DND-41 (cell line): Measurements from ENCODE around the gene NBEAL2.
A peak's percentile ranks its signal among the peaks of the same experiment; 100 is the strongest.

Source experiments
- ATAC-seq: fragments of 200-7000 bp; cut with Tn5 transposase; 3 replicates; pipeline ENCODE4 v1.9.1; 2021; ENCODE audit warnings: low read depth; ENCODE audit not compliant: insufficient read depth
- DNase-seq: peaks from one replicate; pipeline ENCODE4 v3.0.0-alpha.2; 2020
- H2AFZ ChIP-seq: 2 replicates; pipeline ENCODE4 v1.6.0; 2012; ENCODE audit warnings: low read depth, low read length
- H3K27ac ChIP-seq: 2 replicates; pipeline ENCODE4 v1.5.1; 2012; ENCODE audit warnings: low read length, inconsistent platforms
- H3K27me3 ChIP-seq: fragments of 200-600 bp; sonication (generic); 2 replicates; pipeline ENCODE4 v1.6.0; 2012; ENCODE audit warnings: low read length, mild to moderate bottlenecking, inconsistent platforms; ENCODE audit not compliant: insufficient read depth, poor library complexity
- H3K36me3 ChIP-seq: 2 replicates; pipeline ENCODE4 v1.5.1; 2012; ENCODE audit warnings: low read length, inconsistent platforms; ENCODE audit not compliant: insufficient read depth
- H3K4me1 ChIP-seq: 2 replicates; pipeline ENCODE4 v1.5.1; 2012; ENCODE audit warnings: mild to moderate bottlenecking, low read length; ENCODE audit not compliant: insufficient read depth
- H3K4me2 ChIP-seq: 2 replicates; pipeline ENCODE4 v1.6.0; 2012; ENCODE audit warnings: mild to moderate bottlenecking, moderate library complexity, low read length, inconsistent platforms; ENCODE audit not compliant: insufficient read depth
- H3K4me3 ChIP-seq, 2 experiments: fragments of 200-600 bp in 1 of 2; shearing (Covaris generic) in 1 of 2; 2 replicates each; pipeline ENCODE4 v1.5.1; 2012 to 2016; ENCODE audit warnings: inconsistent platforms in 2 of 2, low read length in 2 of 2, mild to moderate bottlenecking in 2 of 2, low read depth in 1 of 2, moderate library complexity in 1 of 2
- H3K79me2 ChIP-seq: 2 replicates; pipeline ENCODE4 v1.6.0; 2012; ENCODE audit warnings: low read length, inconsistent platforms; ENCODE audit not compliant: insufficient read depth
- H3K9ac ChIP-seq: 2 replicates; pipeline ENCODE4 v1.6.0; 2012; ENCODE audit warnings: low read depth, mild to moderate bottlenecking, inconsistent platforms, low read length, moderate library complexity
- H3K9me3 ChIP-seq: 2 replicates; pipeline ENCODE4 v1.5.1; 2012; ENCODE audit warnings: low read length, moderate library complexity, mild to moderate bottlenecking, inconsistent platforms; ENCODE audit not compliant: insufficient read depth, severe bottlenecking
- H4K20me1 ChIP-seq: 2 replicates; pipeline ENCODE4 v1.6.0; 2012; ENCODE audit warnings: low read length; ENCODE audit not compliant: insufficient read depth
- EZH2 ChIP-seq: IDR thresholded peaks from 3 replicates; pipeline ENCODE4 v1.6.1; 2012; ENCODE audit warnings: borderline replicate concordance, low read depth, mild to moderate bottlenecking, moderate library complexity, low read length, inconsistent platforms; ENCODE audit not compliant: severe bottlenecking
- TF ChIP-seq, protein P1 (sequence below): IDR thresholded peaks from 2 replicates; pipeline ENCODE4 v1.5.1; 2012; ENCODE audit warnings: borderline replicate concordance, low read length, moderate library complexity, mild to moderate bottlenecking; ENCODE audit not compliant: poor library complexity, severe bottlenecking; ENCODE audit errors: extremely low read depth

NBEAL2 gene

DNA sequence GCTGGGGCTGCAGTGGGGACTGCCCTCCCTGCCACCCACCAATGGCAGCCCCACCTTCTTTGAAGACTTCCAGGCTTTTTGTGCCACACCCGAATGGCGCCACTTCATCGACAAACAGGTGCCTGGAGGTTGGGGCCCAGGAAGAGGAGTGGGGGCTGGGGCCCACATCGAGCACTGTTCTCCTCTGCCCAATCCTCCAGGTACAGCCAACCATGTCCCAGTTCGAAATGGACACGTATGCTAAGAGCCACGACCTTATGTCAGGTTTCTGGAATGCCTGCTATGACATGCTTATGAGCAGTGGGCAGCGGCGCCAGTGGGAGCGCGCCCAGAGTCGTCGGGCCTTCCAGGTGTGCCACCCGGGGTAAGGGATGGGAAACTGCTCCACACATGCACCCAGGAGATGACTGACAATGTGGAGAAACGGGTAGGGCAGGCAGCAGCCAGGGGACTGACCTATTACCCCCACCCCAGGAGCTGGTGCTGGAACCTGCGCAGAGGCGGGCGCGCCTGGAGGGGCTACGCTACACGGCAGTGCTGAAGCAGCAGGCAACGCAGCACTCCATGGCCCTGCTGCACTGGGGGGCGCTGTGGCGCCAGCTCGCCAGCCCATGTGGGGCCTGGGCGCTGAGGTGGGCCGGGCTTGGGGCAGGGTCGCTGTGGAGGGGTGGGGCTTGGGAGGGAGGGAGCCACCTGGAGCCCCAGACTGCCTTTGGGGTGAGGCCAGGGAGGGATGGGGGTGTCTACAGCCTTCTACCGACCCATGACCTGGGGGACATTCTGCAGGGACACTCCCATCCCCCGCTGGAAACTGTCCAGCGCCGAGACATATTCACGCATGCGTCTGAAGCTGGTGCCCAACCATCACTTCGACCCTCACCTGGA, 22.9 kb downstream of the NBEAL2 start:
- peaks cover 100% of the 10 kb centered on the region for H3K36me3 ChIP-seq

GRCh38 chr3:47003056-47003410, 23.6 kb downstream of the NBEAL2 start:
- H4K20me1 ChIP-seq = peaks cover 3% of the 10 kb centered on the region; the same call in 1 of the 2 replicates
- no peak overlapping the region for H2AFZ ChIP-seq
- H3K79me2 ChIP-seq = no peaks in the 10 kb centered on the region
- DNase-seq = no peak
- H3K4me2 ChIP-seq = no peak overlapping the region
- no peak overlapping the region for H3K4me3 ChIP-seq
- H3K4me1 ChIP-seq = no peaks in the 10 kb centered on the region
- peaks cover 100% of the 10 kb centered on the region for H3K36me3 ChIP-seq
- no peaks in the 10 kb centered on the region for H3K27me3 ChIP-seq
- H3K27ac ChIP-seq = peak overlapping the region; percentile 57
- ATAC-seq = no peak
- TF ChIP-seq, protein P1, sequence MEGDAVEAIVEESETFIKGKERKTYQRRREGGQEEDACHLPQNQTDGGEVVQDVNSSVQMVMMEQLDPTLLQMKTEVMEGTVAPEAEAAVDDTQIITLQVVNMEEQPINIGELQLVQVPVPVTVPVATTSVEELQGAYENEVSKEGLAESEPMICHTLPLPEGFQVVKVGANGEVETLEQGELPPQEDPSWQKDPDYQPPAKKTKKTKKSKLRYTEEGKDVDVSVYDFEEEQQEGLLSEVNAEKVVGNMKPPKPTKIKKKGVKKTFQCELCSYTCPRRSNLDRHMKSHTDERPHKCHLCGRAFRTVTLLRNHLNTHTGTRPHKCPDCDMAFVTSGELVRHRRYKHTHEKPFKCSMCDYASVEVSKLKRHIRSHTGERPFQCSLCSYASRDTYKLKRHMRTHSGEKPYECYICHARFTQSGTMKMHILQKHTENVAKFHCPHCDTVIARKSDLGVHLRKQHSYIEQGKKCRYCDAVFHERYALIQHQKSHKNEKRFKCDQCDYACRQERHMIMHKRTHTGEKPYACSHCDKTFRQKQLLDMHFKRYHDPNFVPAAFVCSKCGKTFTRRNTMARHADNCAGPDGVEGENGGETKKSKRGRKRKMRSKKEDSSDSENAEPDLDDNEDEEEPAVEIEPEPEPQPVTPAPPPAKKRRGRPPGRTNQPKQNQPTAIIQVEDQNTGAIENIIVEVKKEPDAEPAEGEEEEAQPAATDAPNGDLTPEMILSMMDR = no peak
- TF ChIP-seq EZH2 = no peak
- no peaks in the 10 kb centered on the region for H3K9me3 ChIP-seq
- no peak overlapping the region for H3K9ac ChIP-seq

More for the DNA sequence above, 22.9 kb downstream of the NBEAL2 start:
- H3K27me3 ChIP-seq = no peaks in the 10 kb centered on the region
- no peak overlapping the region for H3K4me3 ChIP-seq
- no peaks in the 10 kb centered on the region for H3K9me3 ChIP-seq
- TF ChIP-seq EZH2 = no peak
- TF ChIP-seq, protein P1 = peak; percentile 56
- no peak overlapping the region for H2AFZ ChIP-seq
- DNase-seq (peak; percentile 40), ATAC-seq (peak; percentile 40; the same call in 2 of the 3 replicates)
- H3K4me1 ChIP-seq = no peaks in the 10 kb centered on the region
- H3K79me2 ChIP-seq = no peaks in the 10 kb centered on the region
- no peak overlapping the region for H3K9ac ChIP-seq
- H4K20me1 ChIP-seq = peaks cover 3% of the 10 kb centered on the region; the same call in 1 of the 2 replicates
- H3K4me2 ChIP-seq = no peak overlapping the region
- H3K27ac ChIP-seq = peak overlapping the region; percentile 57

DNA sequence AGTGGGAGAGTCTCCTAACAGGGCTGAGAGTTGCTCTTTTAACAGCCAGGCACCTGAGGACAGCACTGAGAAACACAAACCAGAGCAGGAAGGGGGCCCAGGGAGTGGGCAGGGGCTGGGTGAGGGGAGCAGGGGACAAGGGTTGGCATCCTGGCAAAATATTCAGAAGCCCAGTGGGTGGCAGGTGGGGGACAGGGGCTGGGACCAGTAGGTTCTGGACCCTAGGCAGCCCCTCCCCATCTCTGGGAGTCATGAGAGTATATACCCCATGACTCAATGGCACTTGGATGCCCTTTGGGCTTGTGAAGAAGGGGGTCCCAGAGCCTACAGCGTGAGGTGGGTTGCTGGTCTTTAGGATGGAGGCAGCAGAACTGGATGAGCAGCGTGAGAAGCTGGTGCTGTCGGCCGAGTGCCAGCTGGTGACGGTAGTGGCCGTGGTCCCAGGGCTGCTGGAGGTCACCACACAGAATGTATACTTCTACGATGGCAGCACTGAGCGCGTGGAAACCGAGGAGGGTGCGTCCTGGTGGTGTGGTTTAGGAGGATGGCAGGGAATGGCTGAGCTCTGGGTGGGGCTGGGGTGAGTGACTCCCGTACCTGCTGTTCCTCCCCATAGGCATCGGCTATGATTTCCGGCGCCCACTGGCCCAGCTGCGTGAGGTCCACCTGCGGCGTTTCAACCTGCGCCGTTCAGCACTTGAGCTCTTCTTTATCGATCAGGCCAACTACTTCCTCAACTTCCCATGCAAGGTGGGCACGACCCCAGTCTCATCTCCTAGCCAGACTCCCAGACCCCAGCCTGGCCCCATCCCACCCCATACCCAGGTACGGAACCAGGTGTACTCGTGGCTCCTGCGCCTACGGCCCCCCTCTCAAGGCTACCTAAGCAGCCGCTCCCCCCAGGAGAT, 24.2 kb downstream of the NBEAL2 start:
- no peaks in the 10 kb centered on the region for H3K27me3 ChIP-seq
- no peak overlapping the region for H2AFZ ChIP-seq
- H3K4me3 ChIP-seq = no peak overlapping the region
- H3K9ac ChIP-seq = no peak overlapping the region
- H3K79me2 ChIP-seq = no peaks in the 10 kb centered on the region
- no peak for DNase-seq
- H3K4me2 ChIP-seq = no peak overlapping the region
- H3K27ac ChIP-seq = peak overlapping the region; percentile 57
- TF ChIP-seq EZH2 = no peak
- TF ChIP-seq, protein P1 = no peak
- H3K4me1 ChIP-seq = no peaks in the 10 kb centered on the region
- H3K36me3 ChIP-seq = peaks cover 100% of the 10 kb centered on the region
- peaks cover under 1% of the 10 kb centered on the region; the same call in 1 of the 2 replicates for H4K20me1 ChIP-seq
- ATAC-seq = no peak
- no peaks in the 10 kb centered on the region for H3K9me3 ChIP-seq
